Pulmonary artery endothelial cell (primary cell): Measurements from ENCODE around the gene REM2. TPM values are rescaled to one million over a fixed set of nuclear protein-coding genes. Genes with fewer than 3 reads are reported as not detected.

Source experiments
- DNase-seq: peaks from one replicate; pipeline ENCODE4 v3.0.0-alpha.2; 2011; ENCODE audit warnings: low read depth, low spot score
- total RNA-seq: library from RNA; depleted of rRNA; stranded (reverse); fragments of >200 nt; gene quantifications from 2 replicates; pipeline ENCODE4 v1.2.3, GENCODE V29; 2014

REM2 gene
- under 0.01 TPM in 1 of 2 replicates, not detected in the other for total RNA-seq

- no peak for DNase-seq
Observed at GRCh38 chr14:22883173-22883976, at the start of gene REM2. TSS of gene REM2 (plus strand) at chr14:22883222. CDS start at chr14:22883288, 66 bp downstream.

GRCh38 chr14:22835505-22835904 lies 47.5 kb upstream of the REM2 start:
- no peak for DNase-seq

GRCh38 chr14:22836301-22837113 lies 46.5 kb upstream of the REM2 start, which contains the start of gene MMP14:
TSS of gene MMP14 (plus strand) at chr14:22836585. CDS start at chr14:22836818, 233 bp downstream.
- DNase-seq: no peak

- DNase-seq: no peak
Observed at GRCh38 chr14:22837114-22837749, 45.8 kb upstream of the REM2 start.

GRCh38 chr14:22837750-22838538 lies 45.1 kb upstream of the REM2 start:
- DNase-seq: no peak

- no peak for DNase-seq
Observed at GRCh38 chr14:22838631-22839041, 44.4 kb upstream of the REM2 start.

- DNase-seq: no peak
Observed at GRCh38 chr14:22839159-22839779, 43.8 kb upstream of the REM2 start.

GRCh38 chr14:22841311-22841710 lies 41.7 kb upstream of the REM2 start:
- DNase-seq: no peak

- no peak for DNase-seq
Observed at GRCh38 chr14:22841769-22842168, 41.3 kb upstream of the REM2 start.

GRCh38 chr14:22842211-22843122 lies 40.6 kb upstream of the REM2 start:
- no peak for DNase-seq

GRCh38 chr14:22843123-22843925 lies 39.7 kb upstream of the REM2 start:
- no peak for DNase-seq

- no peak for DNase-seq
Observed at GRCh38 chr14:22844221-22845102, 38.6 kb upstream of the REM2 start.

GRCh38 chr14:22845103-22845394 lies 38.0 kb upstream of the REM2 start:
- no peak for DNase-seq

- DNase-seq: no peak
Observed at GRCh38 chr14:22845821-22846625, 37.0 kb upstream of the REM2 start.

- no peak for DNase-seq
Observed at GRCh38 chr14:22846811-22847307, 36.2 kb upstream of the REM2 start.

GRCh38 chr14:22847661-22848341 lies 35.2 kb upstream of the REM2 start:
- DNase-seq: no peak
